ENCODE measurements around the gene CDH4.

DNA sequence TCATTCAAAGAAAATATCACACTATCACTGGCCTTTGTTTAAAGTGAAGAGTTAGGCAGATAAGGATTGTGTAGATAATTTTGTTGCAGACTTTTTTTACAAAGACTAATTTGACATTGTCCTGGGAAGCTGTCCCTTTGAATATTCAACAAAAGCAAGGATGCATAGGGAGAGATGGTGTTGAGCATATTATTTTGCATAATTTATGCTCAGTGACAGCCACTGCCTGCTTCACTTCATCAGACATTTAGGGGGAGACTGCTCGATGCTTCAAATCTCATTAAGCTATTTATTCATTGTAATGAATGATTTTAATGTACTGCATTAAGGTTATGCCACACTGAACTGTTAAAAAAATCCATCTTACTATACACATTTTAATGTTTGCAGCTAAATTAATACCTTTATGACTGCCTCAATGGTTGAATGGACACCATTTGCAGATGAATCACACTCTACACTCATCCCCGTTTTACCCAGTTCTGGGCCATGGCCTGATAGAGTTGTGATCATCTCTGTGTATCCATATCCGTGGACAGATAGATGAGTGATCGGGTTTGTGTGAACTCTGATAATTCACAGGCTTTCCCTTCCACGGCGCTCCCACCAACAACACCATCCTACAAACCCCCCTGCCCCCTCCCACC, 128.0 kb downstream of the CDH4 start:
- TF ChIP-seq, protein P1, sequence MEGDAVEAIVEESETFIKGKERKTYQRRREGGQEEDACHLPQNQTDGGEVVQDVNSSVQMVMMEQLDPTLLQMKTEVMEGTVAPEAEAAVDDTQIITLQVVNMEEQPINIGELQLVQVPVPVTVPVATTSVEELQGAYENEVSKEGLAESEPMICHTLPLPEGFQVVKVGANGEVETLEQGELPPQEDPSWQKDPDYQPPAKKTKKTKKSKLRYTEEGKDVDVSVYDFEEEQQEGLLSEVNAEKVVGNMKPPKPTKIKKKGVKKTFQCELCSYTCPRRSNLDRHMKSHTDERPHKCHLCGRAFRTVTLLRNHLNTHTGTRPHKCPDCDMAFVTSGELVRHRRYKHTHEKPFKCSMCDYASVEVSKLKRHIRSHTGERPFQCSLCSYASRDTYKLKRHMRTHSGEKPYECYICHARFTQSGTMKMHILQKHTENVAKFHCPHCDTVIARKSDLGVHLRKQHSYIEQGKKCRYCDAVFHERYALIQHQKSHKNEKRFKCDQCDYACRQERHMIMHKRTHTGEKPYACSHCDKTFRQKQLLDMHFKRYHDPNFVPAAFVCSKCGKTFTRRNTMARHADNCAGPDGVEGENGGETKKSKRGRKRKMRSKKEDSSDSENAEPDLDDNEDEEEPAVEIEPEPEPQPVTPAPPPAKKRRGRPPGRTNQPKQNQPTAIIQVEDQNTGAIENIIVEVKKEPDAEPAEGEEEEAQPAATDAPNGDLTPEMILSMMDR (IDR thresholded peaks at IDR 0.05): no peak
- no peak for TF ChIP-seq POLR2A (IDR thresholded peaks at IDR 0.05)
